Measurements from ENCODE around the gene TBC1D22A. TPM values are rescaled to one million over a fixed set of nuclear protein-coding genes. Genes with fewer than 3 reads are reported as not detected.
"Not testable (repeated sequence)": the region's sequence is repeated elsewhere in the genome, so short reads cannot be mapped to it uniquely, and the experiment has no call there.

The TBC1D22A gene
- total RNA-seq, 2 donors from 2014 or later = 15.8 to 17.4 TPM

- ATAC-seq (no peak), DNase-seq (no peak)
- intact Hi-C loops (cut with DNase I) = no loop called here
Observed at GRCh38 chr22:47156352-47157092, 394.1 kb downstream of the TBC1D22A start.

- intact Hi-C loops (cut with DNase I) = no loop called here
- DNase-seq (no peak), ATAC-seq (no peak)
Observed at GRCh38 chr22:47157093-47157420, 394.6 kb downstream of the TBC1D22A start.

- intact Hi-C loops (cut with DNase I) = no loop called here
- DNase-seq (no peak), ATAC-seq (no peak)
Observed at GRCh38 chr22:47157486-47158270, 395.2 kb downstream of the TBC1D22A start.

- intact Hi-C loops (cut with DNase I) = no loop called here
- DNase-seq (no peak), ATAC-seq (no peak)
Observed at GRCh38 chr22:47158457-47158856, 396.0 kb downstream of the TBC1D22A start.

- intact Hi-C loops (cut with DNase I) = no loop called here
- DNase-seq = no peak
- no peak for ATAC-seq
Observed at GRCh38 chr22:47159592-47159991, 397.1 kb downstream of the TBC1D22A start.

- ATAC-seq = no peak
- intact Hi-C loops (cut with DNase I) = no loop called here
- DNase-seq = no peak
Observed at GRCh38 chr22:47160141-47160541, 397.7 kb downstream of the TBC1D22A start.

- intact Hi-C loops (cut with DNase I) = no loop called here
- ATAC-seq (no peak), DNase-seq (no peak)
Observed at GRCh38 chr22:47160781-47161520, 398.5 kb downstream of the TBC1D22A start.

- no peak for ATAC-seq
- intact Hi-C loops (cut with DNase I) = no loop called here
- no peak for DNase-seq
Observed at GRCh38 chr22:47161631-47162030, 399.2 kb downstream of the TBC1D22A start.

GRCh38 chr22:47162865-47163264, 400.4 kb downstream of the TBC1D22A start:
- DNase-seq = no peak
- no peak for ATAC-seq
- intact Hi-C loops (cut with DNase I) = no loop called here

- no peak for DNase-seq
Observed at GRCh38 chr22:47163481-47163855, 401.0 kb downstream of the TBC1D22A start.

GRCh38 chr22:47163856-47164513, 401.5 kb downstream of the TBC1D22A start:
- DNase-seq (peak; percentile 60), ATAC-seq (peak in 1 of 2 donors; percentile 55)
- intact Hi-C loops (cut with DNase I) = no loop called here

More at GRCh38 chr22:47163481-47163855, 401.0 kb downstream of the TBC1D22A start:
- no peak for ATAC-seq
- intact Hi-C loops (cut with DNase I) = no loop called here

GRCh38 chr22:47164514-47165337, 402.3 kb downstream of the TBC1D22A start:
- no peak for DNase-seq
- intact Hi-C loops (cut with DNase I) = no loop called here
- ATAC-seq = peak; percentile 20

- intact Hi-C loops (cut with DNase I) = no loop called here
- DNase-seq (no peak), ATAC-seq (no peak)
Observed at GRCh38 chr22:47165338-47166032, 403.0 kb downstream of the TBC1D22A start.

- intact Hi-C loops (cut with DNase I) = no loop called here
- no peak for DNase-seq
- no peak for ATAC-seq
Observed at GRCh38 chr22:47166033-47166404, 403.6 kb downstream of the TBC1D22A start.

GRCh38 chr22:47166446-47167016, 404.1 kb downstream of the TBC1D22A start:
- DNase-seq (no peak), ATAC-seq (no peak)
- intact Hi-C loops (cut with DNase I) = no loop called here

- intact Hi-C loops (cut with DNase I) = no loop called here
- no peak for ATAC-seq
- no peak for DNase-seq
Observed at GRCh38 chr22:47167056-47167455, 404.6 kb downstream of the TBC1D22A start.

GRCh38 chr22:47167921-47168320, 405.5 kb downstream of the TBC1D22A start:
- DNase-seq; intact Hi-C loops (cut with DNase I); ATAC-seq: not testable (repeated sequence)

GRCh38 chr22:47168441-47168840, 406.0 kb downstream of the TBC1D22A start:
- DNase-seq (no peak), ATAC-seq (no peak)
- intact Hi-C loops (cut with DNase I) = no loop called here

All from left cardiac atrium (tissue), 4 donors.